Epithelial cell of prostate (primary cell): ENCODE measurements around the gene ACBD3.
A peak's percentile ranks its signal among the peaks of the same experiment; 100 is the strongest.

ENCODE experiments used
- DNase-seq: peaks from one replicate; pipeline ENCODE4 v3.0.0-alpha.2; 2011; ENCODE audit warnings: low read depth, low spot score
- H3K27ac ChIP-seq: fragments of 450-650 bp; 2 replicates; pipeline ENCODE4 v1.5.1; 2017; ENCODE audit warnings: mild to moderate bottlenecking

The ACBD3 gene

DNA sequence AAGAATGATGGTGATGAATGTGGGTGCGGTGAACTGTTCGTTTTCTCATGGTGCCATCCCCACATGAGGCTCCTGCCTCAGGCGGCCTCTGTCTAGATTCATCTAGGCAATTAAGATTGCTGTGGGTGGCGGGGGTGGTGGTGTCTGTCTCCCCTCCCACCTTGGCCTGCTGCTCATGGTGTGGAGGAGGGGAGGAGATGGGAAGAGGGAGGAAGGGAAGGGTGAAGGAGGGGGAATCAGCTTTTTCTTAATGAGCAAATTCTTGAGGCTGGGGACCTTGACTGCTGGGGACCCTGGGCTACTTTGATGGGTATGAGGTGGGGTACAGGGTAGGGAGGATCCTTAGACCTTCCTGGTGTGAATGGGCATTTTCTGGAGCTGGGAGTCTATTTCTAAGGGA lies 68.2 kb downstream of the ACBD3 start:
- no peak overlapping the region for H3K27ac ChIP-seq

DNA sequence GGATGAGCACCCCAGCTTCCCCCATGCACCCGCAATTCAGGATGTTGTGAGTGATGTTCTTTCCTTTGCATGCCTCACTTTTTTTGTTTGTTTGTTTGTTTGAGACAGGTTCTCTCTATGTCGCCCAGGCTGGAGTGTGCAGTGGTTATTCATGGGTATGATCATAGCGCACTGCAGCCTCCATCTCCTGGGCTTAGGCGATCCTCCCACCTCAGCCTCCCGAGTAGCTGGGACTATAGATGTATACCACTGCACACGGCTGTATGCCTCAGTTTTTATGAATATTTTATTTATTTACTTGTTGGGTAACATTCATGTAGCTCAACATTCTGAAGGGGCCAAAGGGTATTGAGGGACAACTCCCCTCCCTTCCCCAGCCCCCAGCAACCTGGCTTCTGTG lies 69.2 kb downstream of the ACBD3 start:
- no peak for DNase-seq
- H3K27ac ChIP-seq, result no peak overlapping the region

More for the DNA sequence above, 68.2 kb downstream of the ACBD3 start:
- no peak for DNase-seq

DNA sequence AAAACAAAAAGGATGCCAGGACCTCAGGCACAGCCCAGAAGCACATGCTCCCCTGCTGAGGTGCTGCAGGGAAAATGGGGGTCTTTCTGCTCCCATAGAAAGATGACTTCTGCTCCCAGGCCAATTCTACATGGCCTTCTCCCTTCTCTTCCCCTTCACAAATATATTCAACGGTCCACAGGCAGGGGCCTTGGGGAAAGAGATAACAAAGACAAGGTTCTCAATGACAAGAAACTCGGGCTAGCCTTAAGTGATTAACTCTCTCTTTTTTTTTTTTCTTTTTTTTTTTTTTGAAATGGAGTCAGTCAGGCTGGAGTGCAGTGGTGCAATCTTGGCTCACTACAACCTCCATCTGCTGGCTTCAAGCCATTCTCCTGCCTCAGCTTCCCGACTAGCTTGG lies 69.9 kb downstream of the ACBD3 start:
- no peak overlapping the region for H3K27ac ChIP-seq
- DNase-seq, result no peak

DNA sequence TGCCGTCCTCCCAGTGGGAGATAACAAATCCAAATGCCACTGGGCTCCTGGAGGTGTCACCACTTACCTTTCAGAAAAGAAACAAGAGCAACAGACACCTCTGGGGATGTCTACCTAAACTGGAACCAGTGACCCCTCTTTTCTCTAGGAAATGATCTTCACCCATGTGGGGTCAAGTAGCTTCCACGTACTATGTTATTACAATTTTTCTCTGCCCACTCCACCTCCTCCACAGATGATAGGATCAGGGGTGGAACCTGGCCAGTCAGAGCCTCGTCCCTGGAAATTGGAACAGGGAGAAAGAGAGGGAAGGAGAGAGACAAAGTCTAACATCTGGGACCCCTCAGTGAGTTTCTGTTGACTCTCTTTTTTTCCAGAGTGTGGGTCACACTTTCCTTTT lies 73.9 kb downstream of the ACBD3 start:
- H3K27ac ChIP-seq, result no peak overlapping the region
- no peak for DNase-seq

DNA sequence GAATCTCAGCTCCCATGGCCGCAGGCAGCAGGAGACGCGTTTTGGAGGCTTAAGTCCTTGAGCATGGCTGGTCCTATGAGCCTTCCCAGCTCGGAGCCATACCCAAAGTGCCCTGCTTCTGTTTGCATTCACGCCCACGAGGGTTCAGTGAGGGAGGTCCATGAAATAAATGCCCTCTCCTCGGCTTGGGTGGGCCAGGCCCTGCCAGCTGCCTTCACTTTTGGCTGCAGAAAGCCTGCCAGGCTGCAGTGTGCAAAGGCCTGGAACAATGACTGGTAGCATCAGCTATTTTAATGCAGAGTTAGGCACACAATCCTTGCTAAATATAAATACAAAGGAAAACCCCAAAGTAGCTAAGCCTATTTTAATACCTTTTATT lies 74.7 kb downstream of the ACBD3 start:
- no peak for DNase-seq
- H3K27ac ChIP-seq, result no peak overlapping the region

DNA sequence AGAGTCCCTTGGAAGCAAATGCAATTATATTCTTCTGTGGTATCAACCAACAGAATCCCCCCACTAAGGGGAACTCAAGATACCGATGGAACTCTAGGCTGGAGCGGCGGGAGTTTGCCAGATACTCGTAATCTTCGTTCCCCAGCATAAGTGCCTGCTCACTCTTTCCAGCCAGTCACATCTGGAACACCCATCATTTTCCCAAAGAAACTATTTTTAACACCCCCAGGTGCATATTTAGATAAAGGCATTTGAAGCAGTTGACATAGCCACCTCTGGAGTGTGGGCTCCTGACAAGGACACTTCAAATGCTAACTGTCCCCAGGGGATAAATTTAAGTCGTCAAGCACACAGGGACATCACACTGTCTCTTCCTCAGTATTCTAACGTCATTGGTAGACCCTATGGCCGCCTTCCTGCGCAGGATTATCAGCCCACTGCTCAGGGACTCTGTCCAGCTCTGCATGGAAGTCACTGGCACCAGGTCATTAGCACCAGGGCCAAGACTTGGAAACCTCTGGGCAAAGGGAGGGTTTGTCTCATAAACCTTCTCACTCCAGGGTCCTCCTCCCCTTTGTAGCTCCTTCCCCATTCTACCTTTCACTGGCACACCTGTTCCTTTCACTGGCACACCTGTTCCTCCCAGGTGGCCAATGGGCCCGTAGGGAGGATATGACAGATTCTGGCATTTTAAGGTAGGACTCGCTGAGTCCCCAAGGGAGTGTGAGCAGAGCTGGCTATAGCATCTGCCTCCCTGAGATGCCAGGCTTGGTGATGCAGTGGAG lies 75.3 kb downstream of the ACBD3 start:
- H3K27ac ChIP-seq, result no peak overlapping the region
- no peak for DNase-seq

DNA sequence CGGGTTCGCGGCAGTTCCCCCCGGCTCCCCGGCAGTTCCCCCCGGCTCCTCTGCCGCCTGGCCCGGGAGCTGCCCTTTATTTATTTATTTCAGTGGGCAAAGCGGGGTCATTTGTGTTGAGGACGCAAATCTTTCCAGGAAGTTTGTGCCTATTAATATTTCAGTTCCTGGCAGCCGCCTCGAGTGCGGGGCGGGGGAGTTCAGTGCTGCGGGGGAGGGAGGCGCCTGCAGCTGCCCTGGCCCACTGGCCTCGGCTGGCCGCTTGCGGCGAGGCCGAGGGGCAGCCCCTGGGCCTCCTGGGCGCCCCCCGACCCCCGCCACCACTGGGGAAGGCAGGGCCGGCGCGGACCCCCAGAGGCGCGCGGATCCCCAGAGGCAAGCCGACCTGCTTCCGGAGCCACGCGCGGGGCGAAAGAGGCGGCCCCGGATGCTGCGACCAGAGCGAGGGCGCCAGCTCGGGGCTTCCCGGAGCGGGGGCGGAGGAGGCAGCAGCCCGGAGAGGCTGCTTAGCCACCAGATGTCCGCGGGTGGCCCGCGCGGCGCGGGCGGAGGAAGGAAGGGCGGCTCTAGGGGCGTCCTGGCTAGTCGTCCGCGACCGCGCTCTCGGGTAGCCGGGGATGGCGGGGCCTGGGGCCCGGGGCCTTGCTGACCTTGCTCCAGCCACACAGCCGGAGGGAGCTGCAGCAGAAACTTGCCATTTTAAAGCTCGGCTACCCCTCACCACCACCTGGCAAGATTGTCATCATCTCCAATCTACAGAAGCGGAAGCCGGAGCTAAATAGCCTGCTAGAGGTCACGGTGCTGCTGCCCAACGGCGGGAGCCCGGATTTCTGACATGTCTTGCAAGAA lies 76.1 kb downstream of the ACBD3 start:
- peak overlapping the region; percentile 73 for H3K27ac ChIP-seq
- no peak for DNase-seq

- peak overlapping the region; percentile 73 for H3K27ac ChIP-seq
- no peak for DNase-seq
Observed at GRCh38 chr1:226109829-226110248, 76.7 kb downstream of the ACBD3 start.

GRCh38 chr1:226108935-226109828 lies 77.4 kb downstream of the ACBD3 start:
- no peak for DNase-seq
- peak overlapping the region; percentile 73 for H3K27ac ChIP-seq

DNA sequence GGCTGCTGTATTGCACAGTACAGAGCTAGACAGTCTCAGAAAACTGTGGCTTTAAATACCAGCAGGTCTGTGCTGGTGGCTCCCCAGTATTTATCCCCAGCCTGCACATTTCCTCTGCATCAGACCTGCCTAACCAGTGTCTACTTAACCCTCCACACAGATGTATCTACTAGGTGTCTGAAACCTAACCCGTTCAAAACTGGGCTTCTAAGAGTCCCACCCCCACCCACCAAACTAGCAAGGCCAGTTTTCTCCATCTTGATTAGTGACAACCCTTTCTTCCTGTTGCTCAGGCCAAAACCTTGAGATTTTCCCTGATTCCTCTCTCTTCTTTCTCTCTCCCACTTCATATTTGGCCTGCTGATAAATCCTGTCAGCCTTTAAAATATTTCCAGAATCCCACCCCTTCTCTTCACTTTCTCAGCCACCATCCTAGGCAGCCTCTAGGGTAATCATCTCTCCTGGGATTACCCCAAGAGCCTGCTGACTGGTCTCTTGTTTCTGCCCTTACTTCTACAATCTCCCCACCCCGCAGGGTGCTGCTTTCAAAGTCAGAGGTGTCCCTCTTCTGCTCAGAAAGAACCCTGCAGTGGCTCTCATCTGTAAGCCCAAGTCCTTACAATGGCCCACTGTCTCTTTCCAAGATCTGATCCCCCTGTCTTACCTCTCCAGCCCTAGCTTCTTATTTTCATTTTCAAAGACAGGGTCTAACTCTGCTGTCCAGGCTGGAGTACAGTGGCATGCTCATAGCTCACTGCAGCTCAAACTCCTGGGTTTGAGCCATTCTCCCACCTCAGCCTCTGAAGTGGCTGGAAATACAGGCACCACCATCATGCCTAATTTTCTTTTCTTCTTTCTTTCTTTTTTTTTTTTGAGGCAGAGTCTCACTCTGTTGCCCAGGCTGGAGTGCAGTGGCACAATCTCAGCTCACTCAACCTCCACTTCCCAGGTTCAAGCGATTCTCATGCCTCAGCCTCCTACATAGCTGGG lies 78.8 kb downstream of the ACBD3 start:
- H3K27ac ChIP-seq, result no peak overlapping the region
- DNase-seq, result no peak

DNA sequence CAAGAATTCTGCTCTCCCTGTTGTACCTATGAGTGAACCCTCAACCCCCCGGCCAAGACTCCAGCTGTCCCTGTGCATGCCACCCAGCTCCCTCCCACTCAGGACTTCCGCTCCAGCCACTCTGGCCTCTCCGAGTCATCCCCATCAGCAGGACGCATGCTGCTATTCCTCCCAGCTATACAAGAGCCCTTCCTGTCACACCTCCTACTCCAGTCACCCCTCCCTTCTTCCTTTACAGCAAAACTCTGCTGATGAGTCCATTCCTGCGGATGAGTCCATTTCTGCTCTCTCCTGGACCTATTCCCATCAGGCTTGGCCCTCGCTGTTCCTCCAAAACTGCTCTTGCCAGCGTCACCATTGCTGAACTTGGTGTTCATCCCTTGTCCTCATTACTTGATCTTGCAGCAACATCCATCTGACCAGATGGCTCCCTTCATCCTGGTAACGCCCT lies 81.8 kb downstream of the ACBD3 start:
- no peak for DNase-seq
- no peak overlapping the region for H3K27ac ChIP-seq

- no peak overlapping the region for H3K27ac ChIP-seq
- DNase-seq, result no peak
Observed at GRCh38 chr1:226100436-226101391, 85.8 kb downstream of the ACBD3 start.

GRCh38 chr1:226098870-226099835 lies 87.4 kb downstream of the ACBD3 start:
- no peak overlapping the region for H3K27ac ChIP-seq
- DNase-seq, result no peak

GRCh38 chr1:226097866-226098625 lies 88.5 kb downstream of the ACBD3 start:
- H3K27ac ChIP-seq, result peak overlapping the region; percentile 31

GRCh38 chr1:226095286-226095685 lies 91.3 kb downstream of the ACBD3 start:
- DNase-seq, result no peak
- H3K27ac ChIP-seq, result no peak overlapping the region

More at GRCh38 chr1:226097866-226098625, 88.5 kb downstream of the ACBD3 start:
- peak; percentile 72 for DNase-seq
